GM21423 (cell line): ENCODE data around the gene CFAP46.

Experiments
- ATAC-seq: cut with Tn5 transposase; IDR thresholded peaks from one replicate; pipeline ENCODE4 v1.9.1; 2021; ENCODE audit warnings: mild to moderate bottlenecking, moderate library complexity; ENCODE audit not compliant: unreplicated experiment

The CFAP46 gene

DNA sequence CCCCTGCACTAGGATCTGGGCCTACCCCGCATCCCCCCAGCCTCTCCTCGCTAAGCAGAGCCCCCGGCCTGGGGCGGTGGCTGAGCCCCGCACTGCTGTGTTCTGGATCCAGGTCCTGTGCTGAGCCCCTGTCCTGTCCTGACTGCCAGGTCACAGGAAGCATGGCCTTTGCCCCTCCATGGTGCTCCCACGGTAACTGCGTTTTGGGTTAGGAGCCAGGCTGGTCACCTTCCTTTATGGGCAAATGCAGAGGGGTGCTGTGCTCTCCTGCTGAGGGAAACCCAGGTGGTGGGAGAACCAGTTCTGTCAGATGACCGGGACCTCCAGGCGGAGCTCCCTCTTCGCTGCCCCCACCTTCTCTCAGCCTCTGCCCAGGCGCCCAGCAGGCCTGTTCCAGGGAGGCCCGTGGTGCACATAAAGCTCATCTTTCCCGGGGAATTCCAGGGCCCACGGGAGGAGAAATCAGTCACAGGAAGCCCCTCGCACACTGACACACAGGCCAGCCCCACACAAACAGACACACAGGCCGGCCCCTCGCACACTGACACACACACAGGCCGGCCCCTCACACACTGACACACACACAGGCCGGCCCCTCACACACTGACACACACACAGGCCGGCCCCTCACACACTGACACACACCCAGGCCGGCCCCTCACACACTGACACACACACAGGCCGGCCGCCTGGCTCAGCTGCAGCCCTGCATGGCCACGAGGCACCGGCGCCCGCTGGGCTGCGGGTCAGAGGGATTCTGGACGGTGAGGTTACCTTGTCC is 75.6 kb downstream of the CFAP46 start:
- no peak for ATAC-seq

DNA sequence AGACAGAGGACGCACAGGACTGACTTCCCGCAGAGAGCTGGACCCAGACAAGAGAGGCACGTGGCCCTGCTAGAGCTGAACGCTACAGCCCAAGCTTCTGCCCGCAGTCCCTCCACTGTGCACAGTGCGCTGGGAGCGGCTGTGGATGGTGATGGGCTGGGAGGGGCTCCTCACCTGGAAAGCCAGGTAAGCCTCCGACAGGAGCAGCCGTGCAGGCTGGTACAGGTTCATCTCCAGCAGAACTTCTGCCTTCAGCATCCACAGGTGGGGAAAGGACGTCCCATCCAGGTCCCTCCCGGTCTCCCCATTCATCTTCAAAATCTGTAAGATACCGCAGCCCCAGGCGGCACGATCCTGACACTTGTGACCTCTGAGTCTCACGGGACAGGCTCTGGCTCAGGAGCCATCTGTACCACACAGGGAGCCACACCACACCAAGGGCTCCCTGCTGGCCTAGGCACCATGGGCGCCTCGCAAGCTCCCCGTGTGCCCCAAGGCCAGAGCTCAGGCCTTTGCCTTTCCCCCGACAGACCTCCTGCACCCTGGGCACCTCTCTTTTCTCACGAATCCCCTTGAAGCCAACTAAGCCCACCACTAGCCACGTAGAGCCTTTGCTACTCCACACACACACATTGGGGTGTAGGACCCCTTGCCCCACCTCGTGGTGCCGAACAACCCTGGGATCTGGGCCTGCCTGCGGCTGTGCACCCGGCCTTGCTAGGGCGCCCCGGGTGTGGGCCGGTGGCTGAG is 76.3 kb downstream of the CFAP46 start:
- no peak for ATAC-seq

DNA sequence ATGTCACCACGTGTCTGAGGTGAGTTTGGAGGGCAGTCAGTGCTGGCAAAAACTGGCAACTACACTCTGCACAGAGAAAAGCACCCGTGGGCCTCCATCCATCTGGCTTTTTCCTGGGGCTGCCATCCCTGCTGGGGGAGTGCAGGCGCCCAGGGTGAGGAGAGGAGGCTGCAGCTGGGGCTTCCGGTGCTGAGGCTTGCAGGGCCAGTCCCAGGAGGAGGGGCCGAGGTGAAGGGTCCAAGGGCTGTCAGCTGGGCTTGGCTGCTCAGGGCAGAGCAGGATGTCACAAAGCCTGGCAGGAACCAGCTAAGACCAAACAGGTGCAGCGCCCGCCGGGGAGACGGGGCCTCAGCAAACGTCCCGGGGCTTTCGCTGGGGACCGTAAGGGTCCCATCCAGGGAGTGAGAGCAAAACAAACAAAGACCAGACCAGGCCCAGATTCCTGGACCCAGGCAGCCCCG is 77.2 kb downstream of the CFAP46 start:
- no peak for ATAC-seq

DNA sequence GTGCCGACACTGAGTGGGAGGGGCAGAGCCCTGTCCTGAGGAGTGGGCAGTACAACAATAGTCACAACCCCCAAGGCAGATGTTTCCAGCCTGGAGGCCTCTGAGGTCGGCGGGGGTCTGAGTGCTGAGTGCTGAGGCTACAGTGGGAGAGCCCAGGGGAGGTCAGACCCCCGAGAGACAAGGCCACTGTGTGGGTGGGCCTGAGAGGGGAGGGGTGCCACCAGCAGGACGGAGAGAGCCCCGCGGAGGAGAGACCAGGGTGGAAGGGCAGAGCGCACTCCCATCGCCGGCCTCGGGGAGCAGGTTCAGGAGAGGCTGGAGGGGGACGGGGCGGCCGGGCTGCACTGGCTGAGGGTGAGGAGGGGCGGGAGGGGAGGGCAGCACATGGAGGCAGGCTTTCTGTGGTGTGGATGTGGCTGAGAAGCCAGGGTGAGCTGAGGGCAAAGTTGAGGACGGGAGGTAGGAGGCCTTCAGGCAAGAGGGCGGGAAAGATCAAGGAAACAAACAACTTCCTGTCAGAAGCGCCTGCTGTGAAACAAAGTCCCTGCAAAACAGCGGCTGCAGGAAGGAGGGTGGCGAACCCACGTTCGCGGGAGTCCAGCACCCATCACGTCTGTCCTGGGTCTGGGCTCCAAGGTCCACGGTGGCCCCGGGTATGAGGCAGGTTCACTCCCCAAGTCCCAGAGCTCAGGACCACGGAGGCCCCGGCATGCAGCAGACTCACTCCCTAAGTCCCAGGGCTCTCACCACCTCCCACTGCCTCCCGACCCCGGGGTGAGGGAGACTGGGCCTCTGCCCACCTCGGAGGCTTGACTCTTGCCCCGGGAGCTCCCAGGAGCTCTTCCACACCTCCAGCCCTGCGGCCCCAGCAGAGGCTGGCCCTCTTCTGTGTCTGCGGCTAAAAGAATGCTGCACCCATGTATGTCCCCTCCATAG is 79.6 kb downstream of the CFAP46 start:
- no peak for ATAC-seq

DNA sequence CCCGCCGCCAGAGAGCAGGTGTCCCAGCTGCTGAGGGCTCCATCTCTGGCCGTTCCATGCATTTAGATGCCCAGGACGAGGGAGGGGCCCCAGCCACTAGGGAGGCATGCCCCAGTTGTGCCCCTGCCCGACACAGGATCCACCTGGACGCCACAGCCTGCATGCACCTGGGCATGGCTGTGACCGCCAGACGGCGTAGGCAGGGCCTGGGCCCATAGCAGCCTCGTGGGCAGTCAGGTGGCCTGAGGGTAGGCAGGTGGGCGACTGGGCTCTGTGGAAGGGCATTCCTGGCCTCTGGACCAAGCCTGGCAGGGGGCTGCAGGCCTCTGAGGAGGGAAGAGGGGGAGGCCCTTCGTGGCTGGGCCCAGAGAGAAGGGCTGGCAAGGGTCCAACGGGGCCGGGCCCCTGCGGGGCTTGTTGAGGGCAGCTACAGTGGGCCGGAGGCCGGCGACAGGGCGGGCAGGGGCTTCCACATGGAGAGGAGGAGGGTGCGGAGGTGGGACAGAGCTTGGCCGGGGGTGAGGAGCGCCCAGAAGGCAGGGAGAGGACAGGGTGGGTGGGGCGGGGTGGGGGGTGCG is 80.4 kb downstream of the CFAP46 start:
- no peak for ATAC-seq

DNA sequence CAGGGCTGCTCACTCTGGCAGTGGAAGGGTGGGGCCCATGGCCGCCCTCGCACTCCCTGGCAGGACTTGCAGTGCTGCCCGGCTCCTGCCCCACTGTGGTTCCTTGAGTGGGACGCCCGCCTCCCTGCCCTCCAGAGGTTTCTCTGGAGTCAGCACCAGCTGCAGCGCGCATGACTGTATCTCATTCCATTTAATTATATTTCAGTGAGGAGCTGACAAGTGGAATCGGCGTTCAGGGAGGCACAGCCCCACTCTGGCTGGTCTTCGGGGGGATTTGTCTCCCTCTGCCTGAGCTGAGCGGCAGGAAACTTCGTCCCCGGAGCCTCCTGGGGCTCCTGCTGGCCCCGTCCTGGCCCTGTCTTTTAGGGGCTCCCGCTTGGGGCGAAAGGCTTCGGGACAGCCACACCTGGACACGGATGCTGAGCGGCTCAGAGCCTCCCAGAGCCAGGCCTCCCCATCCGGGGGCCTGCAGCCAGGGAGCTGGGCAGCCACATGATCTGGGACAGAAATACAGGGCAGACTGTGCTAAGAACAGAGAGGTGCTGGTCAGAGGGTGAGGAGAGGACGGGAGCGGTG is 81.2 kb downstream of the CFAP46 start:
- no peak for ATAC-seq

DNA sequence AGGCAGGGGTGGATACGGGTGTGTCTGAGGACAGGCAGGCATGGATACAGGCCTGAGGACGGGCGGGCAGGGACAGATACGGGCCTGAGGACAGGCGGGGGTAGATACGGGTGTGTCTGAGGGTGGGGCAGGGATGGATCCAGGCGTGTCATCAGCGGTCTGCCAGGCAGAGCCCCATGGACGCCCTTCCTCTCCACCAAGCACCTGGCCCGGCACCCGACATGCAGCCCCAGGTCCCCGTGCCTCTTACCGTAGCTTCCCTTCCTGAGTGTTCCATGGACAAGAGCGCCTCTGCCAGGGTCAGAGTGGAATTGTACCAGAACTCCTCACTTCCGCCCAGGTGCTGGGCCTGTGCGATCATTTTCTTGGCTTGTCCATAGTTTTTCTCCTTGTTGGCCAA is 81.8 kb downstream of the CFAP46 start:
- ATAC-seq: no peak

DNA sequence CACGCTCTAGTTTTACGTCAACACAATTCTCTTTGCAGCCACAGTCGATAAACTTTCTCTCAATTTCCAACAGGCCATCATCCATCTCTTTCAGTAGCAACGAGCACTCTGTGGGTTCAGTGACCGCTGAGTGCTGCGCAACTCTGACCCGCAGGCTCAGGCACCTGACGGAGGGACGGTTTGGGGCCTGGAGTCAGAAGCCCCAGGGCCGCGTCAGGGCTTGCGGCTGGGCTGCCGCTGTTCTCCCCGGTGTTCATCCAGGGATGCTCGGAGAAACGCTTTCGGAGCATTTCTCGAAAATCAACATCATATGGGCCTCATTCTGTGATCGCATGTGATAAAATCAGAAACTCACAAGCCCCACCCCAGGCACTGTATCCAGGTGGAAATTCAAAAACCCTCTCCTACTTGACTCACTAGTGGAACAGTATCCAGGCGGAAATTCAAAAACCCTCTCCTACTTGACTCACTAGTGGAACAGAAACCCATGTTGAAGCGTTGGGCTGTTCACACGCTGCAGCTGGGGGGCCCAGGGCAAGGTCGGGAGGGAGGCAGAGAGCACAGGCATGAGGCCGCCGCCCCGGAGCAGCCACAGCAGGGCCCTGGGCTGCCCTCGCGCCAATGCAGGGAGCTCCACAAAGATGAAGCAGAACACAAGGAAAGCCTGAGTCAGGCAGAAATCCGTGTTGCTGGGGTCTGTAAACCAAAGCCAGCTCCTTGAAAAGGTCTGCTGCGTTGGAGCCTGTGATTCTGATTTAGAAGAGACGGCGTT is 83.1 kb downstream of the CFAP46 start:
- ATAC-seq: no peak

DNA sequence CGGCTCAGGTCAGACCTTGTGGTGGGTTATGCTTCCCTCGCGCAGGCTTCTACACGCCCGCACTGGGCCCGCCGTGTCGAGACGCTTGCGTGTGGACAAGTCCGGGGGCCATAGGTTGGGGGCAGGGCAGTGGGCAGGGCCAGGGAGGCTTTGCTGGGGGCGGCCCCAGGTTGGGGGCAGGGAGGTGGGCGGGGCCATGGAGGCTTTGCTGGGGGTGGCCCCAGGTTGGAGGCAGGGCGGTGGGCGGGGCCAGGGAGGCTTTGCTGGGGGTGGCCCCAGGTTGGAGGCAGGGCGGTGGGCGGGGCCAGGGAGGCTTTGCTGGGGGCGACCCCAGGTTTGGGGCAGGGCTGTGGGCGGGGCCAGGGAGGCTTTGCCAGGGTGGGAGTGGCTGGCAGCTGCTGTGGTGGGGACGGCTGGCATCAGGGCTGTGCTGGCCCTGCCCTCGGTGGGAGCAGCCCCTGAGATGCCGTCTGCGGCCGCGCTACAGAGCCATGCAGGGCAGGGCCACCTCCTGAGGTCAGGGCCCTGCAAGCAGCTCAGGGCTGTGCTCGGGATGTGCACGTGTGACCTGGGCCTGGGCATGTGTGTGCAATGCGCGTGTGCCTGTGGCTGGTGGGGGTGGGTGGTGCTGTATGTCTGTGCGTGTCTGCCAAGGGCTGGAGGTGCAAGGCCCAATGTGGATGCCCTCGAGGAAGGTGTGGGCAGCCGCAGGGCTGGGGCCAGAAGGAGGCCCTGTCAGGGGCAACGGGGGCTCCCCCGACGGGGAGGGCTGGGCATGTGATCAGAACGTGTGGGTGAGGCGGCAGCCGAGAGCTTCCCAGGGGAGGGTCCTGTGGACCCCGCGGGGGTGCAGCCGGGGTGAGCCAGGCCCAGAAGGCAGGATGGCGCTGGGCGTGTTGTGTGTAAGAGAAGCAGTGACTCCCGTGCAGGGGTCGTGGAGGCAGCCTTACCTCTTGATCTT is 84.0 kb downstream of the CFAP46 start:
- ATAC-seq: no peak

DNA sequence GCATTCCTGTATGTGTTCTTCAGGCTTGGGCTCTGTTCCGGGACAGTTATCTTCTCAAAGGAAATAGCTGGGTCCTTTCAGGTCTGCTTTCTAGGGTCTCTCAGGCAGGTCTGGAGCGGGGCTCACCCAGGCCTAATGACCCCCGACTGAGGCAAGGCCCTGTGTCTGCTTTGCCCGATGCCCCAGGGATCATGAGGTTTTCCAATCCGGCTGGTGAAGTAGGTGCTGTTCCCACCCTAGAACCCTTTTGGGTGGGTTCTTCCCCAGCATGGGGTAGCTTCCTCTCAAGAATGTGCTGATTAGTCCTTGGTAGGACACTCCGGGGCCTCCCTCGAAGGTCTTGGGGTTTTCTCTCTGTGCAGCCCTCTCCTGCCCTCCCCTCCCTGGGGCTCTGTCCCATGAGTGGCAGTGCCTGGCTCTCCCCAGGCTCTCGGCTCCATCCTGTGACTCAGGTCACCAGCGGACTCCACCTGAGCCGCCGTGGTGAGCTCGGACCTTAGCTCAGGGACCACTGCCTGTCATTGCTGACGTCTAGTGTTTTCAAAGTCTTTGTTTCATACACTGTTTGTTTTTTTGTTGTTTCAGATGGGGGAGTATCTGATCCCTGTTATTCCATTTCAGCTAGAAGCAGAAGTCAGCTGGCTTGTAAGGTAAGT is 85.4 kb downstream of the CFAP46 start:
- ATAC-seq: no peak

DNA sequence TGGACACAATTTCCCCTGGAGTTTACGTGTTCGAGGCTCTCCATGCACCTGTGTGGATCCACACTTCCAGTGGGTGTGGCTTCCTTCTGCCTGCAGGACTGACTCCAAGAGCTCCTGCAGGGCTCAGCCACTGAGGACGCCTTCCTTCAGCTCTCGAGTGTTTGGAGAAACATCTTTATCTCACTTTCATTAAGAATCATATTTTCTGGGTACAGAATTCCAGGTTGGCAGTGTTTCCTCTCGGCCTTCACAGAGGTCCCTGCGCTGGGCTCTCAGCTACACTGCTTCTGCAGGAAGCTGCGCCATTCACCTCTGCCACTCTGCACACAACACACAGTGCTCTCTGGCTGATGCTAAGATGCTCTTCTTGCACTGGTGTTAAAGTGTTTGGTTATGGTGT is 86.5 kb downstream of the CFAP46 start:
- ATAC-seq: no peak

DNA sequence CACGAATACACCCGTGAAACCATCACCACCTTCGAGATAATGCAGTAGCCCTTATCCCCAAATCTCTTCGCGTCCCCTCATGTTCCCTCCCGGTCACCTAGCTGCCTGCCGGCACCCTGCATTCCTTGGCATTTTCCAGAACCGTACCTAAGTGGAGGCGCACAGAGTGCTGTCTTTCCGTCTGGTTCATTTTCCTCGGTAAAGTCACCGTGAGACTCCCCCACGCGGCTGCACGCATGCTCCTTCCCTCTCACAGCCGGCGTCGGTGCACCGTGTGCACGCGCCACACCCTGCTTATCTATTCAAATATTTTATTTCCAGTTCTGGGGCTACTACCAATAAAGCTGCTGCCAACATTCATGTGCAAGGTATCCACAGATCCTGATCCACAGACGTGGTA is 90.9 kb downstream of the CFAP46 start:
- ATAC-seq: no peak

DNA sequence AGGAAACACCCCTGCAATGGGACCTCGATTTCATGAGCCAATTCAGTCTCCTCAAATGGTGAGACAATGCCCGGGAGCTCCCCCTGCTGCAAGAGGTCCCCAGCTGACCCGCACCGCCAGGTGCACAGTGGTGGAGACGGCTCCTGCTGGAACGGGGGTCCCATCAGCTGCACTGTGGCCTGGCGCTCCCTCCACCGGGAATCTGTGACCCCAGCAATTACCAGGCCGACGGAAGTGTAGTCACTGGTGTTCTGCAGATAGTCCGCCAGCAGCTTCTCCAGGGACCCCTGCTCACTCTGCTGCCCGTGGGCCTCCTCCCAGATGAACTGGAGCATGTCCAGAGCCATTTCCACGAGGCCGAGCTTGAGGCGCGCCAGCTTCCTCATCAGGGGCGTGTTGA is 91.5 kb downstream of the CFAP46 start:
- no peak for ATAC-seq

DNA sequence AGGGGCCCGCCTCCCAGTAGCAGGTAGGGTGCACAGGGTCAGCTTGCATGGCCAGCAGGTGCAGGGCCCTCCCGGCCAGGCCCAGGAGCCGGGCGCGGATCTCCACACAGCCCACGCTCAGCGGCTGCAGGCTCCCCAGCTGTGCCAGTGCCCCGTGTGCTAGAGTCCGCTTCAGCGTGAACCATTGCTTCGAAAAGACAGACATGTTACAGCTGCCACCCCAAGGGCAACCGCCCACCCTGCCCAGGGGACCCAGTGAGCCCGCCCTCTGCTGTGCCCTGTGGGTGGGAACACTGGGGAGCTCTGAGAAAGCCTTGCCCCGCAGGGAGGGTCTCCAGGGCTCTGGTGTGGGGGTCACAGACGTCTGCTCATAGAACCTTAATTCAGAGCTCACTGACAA is 92.1 kb downstream of the CFAP46 start:
- no peak for ATAC-seq

DNA sequence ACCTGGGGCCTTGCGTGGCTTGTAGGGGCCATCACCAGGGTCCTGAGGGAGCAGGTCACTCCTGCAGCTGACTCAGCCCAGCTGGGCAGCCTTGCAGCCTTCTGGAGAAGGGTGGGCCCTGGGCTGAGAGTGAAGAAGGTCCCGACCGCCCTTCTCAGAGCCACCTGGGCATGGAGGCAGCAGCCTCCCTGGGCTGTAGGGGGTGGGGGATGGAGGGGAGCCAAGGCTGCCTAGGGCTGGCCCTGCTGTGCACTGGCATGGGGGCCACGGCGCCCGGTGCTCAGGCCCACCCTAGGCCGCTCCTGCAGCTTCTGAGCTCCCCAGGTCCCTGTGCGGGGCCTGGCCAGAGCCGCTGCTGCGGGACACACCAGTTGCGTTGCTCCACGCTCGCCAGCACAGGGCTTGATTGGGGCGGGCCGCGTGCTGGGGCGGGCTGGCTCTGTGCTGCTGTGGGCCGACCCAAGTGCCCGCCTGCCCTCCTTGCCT is 92.8 kb downstream of the CFAP46 start:
- ATAC-seq: no peak

DNA sequence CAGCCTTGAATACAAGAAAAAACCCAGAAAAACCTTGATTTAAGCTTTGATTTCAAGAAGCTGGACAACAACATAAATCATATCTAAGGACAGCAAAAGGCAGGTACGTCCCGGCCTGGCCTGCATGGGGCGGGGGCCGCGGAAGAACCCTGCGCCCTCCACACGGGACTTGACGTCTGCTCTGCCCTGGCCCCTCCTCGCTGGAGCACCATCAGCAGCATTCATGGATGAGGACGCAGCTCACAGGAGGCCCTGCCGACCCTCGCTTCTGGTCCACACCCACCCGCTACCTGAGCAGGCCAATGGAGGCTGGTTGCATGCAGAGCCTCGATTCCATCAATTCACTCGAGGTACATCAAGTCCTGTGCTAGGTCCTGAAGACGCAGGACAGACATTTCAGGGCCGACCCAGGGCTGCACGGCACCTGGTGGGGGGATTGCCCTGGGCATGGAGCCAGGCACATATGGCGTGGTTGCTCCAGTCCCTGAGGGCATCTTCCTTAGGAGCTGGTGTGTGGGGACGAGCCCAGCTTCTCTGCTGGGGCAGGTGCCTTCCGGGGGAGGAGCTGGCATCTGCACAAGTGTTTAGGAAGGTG is 93.3 kb downstream of the CFAP46 start:
- ATAC-seq: no peak

DNA sequence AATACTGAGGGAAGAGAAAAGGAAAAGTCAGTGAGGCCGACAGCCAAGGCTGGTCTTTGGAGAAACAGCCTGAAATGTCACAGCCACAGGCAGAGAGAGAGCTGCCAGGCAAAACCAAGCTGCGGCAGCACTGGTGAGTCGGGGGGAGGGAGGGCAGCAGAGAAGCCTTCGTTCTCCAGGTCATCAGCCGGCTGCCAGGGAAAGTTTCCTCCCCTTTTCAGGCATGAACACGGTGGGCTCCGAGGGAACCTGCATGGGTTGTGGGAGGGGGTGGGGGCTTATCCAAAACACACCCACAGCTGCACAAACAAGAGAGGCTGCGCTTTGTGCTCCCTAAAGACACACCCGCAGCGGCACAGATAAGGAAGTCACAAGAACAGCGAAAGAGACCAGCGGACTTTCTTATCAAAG is 94.1 kb downstream of the CFAP46 start:
- ATAC-seq: no peak

DNA sequence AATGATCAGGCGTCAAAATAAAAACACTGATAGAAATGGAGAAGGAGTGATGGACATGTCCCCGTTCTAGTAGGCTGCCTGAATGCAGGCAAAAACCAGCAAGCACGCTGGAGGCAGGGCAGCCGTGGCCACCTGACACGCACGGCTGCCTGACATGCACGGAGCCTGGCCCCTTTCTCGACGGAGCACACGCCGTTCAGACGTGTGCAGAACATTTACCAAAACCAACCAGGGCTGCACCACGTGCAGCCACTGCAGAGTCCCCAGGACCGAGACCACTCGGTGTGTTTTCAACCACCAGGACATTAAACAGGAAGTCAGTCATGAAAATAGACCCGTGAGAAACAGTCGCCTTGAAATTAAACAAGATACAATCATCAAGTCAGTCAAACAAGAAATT is 94.5 kb downstream of the CFAP46 start:
- ATAC-seq: no peak
